ENCODE results near the gene IPO13.

The IPO13 gene

GRCh38 chr1:43914576-43915525 is 31.9 kb upstream of the IPO13 start:
- Histone ChIP-seq H3K9me3 (ENCODE audit: control insufficient read depth, insufficient read depth, low read length) (no peaks in the 10 kb centered on the region), H3K36me3 (ENCODE audit: insufficient read depth, low read length) (no peaks in the 10 kb centered on the region), H3K4me1 (ENCODE audit: insufficient read depth, low read length) (peaks cover 22% of the 10 kb centered on the region), H3K9ac (ENCODE audit: low read depth, low read length) (no peak overlapping the region)

DNA sequence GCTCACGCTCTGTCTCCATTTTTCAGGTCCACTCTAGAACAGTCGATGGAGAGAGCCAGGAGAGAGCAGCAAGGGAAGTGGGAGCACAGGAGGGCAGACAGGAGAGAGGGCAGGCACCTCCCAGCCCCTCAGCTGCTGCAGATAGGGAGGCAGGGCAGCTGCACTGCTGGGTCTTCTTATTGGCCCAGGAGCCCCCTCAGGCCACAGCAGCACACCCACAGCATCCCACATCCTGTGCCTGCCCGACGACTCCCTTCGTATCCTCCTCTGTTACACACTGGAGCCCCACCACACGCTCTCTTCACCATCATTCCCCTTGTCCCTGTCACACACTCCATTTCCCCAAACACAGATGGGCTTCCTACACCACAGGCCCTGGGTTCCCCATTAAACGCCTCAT is 26.8 kb upstream of the IPO13 start:
- Histone ChIP-seq H3K9me3 (ENCODE audit: control insufficient read depth, insufficient read depth, low read length) (no peaks in the 10 kb centered on the region), H3K9ac (ENCODE audit: low read depth, low read length) (no peak overlapping the region), H3K36me3 (ENCODE audit: insufficient read depth, low read length) (no peaks in the 10 kb centered on the region; the same call in 1 of the 2 replicates), H3K4me1 (ENCODE audit: insufficient read depth, low read length) (no peaks in the 10 kb centered on the region)

- Histone ChIP-seq H3K9me3 (ENCODE audit: control insufficient read depth, insufficient read depth, low read length) (no peaks in the 10 kb centered on the region), H3K9ac (ENCODE audit: low read depth, low read length) (no peak overlapping the region), H3K4me1 (ENCODE audit: insufficient read depth, low read length) (no peaks in the 10 kb centered on the region), H3K36me3 (ENCODE audit: insufficient read depth, low read length) (no peaks in the 10 kb centered on the region; the same call in 1 of the 2 replicates)
Measured at GRCh38 chr1:43921022-43921421, 25.7 kb upstream of the IPO13 start.

GRCh38 chr1:43924516-43924915 is 22.2 kb upstream of the IPO13 start:
- Histone ChIP-seq H3K9me3 (ENCODE audit: control insufficient read depth, insufficient read depth, low read length) (no peaks in the 10 kb centered on the region), H3K9ac (ENCODE audit: low read depth, low read length) (no peak overlapping the region), H3K36me3 (ENCODE audit: insufficient read depth, low read length) (no peaks in the 10 kb centered on the region; the same call in 1 of the 2 replicates), H3K4me1 (ENCODE audit: insufficient read depth, low read length) (0 out of 2 replicates have a peak, but pooled peaks cover 5% of the 10 kb centered on the region)

GRCh38 chr1:43925846-43926245 is 20.9 kb upstream of the IPO13 start:
- Histone ChIP-seq H3K9me3 (ENCODE audit: control insufficient read depth, insufficient read depth, low read length) (no peaks in the 10 kb centered on the region), H3K9ac (ENCODE audit: low read depth, low read length) (no peak overlapping the region), H3K4me1 (ENCODE audit: insufficient read depth, low read length) (peaks cover 15% of the 10 kb centered on the region), H3K36me3 (ENCODE audit: insufficient read depth, low read length) (no peaks in the 10 kb centered on the region; the same call in 1 of the 2 replicates)

GRCh38 chr1:43930168-43930948 is 16.4 kb upstream of the IPO13 start:
- Histone ChIP-seq H3K9me3 (ENCODE audit: control insufficient read depth, insufficient read depth, low read length) (no peaks in the 10 kb centered on the region), H3K36me3 (ENCODE audit: insufficient read depth, low read length) (no peaks in the 10 kb centered on the region), H3K4me1 (ENCODE audit: insufficient read depth, low read length) (peaks cover 25% of the 10 kb centered on the region), H3K9ac (ENCODE audit: low read depth, low read length) (no peak overlapping the region)

- Histone ChIP-seq H3K9me3 (ENCODE audit: control insufficient read depth, insufficient read depth, low read length) (no peaks in the 10 kb centered on the region), H3K36me3 (ENCODE audit: insufficient read depth, low read length) (no peaks in the 10 kb centered on the region), H3K4me1 (ENCODE audit: insufficient read depth, low read length) (peaks cover 27% of the 10 kb centered on the region), H3K9ac (ENCODE audit: low read depth, low read length) (no peak overlapping the region)
Measured at GRCh38 chr1:43930949-43931275, 15.8 kb upstream of the IPO13 start.

DNA sequence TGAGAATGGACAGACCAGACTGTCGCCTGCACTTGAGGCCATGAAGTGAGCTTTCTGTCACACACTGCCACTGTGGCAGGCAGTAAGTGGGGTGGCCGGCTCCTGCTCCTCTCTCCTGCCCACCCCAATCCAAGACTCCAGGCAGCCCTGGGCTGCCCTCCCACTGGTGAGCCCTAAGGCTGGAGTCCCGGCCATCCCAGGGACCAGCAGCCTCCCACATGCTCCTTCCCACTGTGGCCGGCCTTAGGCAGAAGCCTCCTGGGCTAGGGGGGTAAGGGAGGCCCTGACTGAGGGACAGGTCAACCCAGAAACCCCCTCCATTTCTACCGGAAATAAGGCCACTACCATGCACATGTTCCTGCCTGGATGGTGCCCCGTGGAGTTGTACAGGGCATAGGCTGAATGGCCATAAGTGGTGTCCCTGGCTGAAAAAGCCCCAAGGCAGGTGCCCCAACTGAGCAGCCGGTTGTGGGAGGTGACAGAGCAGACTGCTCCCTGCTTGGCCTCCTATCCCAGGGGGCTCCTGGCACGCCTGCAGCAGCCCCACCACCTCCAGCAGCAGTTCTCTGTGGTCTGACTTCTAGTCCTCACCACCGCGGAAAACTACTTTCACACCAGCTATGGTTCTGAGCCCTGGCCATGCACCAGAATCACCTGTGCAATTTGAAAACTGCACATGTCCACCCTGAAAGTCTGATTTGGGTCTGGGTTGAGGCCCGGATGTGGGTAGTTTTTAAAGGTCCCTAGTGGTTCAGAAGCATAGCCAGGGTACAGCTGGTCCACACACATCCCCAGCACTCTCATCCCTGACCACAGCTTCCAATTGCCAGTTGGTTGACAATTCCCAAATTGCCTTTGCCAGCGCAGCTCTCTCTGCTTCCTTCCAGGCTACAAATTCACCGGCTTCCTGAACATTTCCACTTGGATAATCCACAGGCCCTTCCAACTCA is 14.8 kb upstream of the IPO13 start:
- H3K9ac ChIP-seq (ENCODE audit: low read depth, low read length) = no peak overlapping the region
- no peaks in the 10 kb centered on the region for H3K36me3 ChIP-seq (ENCODE audit: insufficient read depth, low read length)
- peaks cover 27% of the 10 kb centered on the region for H3K4me1 ChIP-seq (ENCODE audit: insufficient read depth, low read length)
- H3K9me3 ChIP-seq (ENCODE audit: control insufficient read depth, insufficient read depth, low read length) = no peaks in the 10 kb centered on the region

DNA sequence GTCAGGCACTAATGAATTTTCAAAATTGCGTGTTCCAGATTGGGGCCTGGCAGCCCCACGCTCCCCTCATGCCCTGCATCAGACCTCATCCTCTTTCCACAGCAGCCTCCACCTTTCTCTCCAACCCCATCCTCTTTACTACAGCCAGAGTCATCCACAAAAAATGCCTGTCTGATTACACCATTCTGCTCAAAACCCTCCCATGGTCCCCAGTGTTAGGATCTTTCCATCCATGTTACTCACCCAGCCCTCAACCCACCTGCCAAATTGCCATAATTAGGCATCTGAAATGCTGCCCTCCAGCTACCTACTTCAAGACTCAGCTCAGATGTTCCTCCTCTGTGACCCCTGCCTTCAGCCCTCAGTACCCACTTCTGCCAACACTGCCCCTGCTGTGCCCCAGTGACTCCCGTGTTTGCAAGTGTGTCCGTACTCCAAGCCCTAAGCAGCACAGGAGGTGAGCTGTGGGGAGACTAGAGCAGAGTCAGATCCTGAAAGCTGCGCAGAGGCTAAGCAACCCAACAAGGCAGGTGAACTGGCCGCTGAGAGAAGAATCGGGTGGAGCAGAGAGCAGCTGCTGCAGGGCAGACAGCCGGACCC is 13.9 kb upstream of the IPO13 start:
- no peaks in the 10 kb centered on the region for H3K36me3 ChIP-seq (ENCODE audit: insufficient read depth, low read length)
- no peaks in the 10 kb centered on the region for H3K9me3 ChIP-seq (ENCODE audit: control insufficient read depth, insufficient read depth, low read length)
- H3K9ac ChIP-seq (ENCODE audit: low read depth, low read length) = peak overlapping the region; percentile 77
- H3K4me1 ChIP-seq (ENCODE audit: insufficient read depth, low read length) = peaks cover 23% of the 10 kb centered on the region

GRCh38 chr1:43933386-43934100 is 13.2 kb upstream of the IPO13 start, which contains the start of gene ARTN:
Gene ARTN (plus strand): TSS chr1:43933801. CDS start chr1:43935657, 1,856 bp downstream.
- peaks cover 23% of the 10 kb centered on the region for H3K4me1 ChIP-seq (ENCODE audit: insufficient read depth, low read length)
- H3K9ac ChIP-seq (ENCODE audit: low read depth, low read length) = peak within 1 kb of the TSS; percentile 77
- no peaks in the 10 kb centered on the region for H3K36me3 ChIP-seq (ENCODE audit: insufficient read depth, low read length)
- no peaks in the 10 kb centered on the region for H3K9me3 ChIP-seq (ENCODE audit: control insufficient read depth, insufficient read depth, low read length)

DNA sequence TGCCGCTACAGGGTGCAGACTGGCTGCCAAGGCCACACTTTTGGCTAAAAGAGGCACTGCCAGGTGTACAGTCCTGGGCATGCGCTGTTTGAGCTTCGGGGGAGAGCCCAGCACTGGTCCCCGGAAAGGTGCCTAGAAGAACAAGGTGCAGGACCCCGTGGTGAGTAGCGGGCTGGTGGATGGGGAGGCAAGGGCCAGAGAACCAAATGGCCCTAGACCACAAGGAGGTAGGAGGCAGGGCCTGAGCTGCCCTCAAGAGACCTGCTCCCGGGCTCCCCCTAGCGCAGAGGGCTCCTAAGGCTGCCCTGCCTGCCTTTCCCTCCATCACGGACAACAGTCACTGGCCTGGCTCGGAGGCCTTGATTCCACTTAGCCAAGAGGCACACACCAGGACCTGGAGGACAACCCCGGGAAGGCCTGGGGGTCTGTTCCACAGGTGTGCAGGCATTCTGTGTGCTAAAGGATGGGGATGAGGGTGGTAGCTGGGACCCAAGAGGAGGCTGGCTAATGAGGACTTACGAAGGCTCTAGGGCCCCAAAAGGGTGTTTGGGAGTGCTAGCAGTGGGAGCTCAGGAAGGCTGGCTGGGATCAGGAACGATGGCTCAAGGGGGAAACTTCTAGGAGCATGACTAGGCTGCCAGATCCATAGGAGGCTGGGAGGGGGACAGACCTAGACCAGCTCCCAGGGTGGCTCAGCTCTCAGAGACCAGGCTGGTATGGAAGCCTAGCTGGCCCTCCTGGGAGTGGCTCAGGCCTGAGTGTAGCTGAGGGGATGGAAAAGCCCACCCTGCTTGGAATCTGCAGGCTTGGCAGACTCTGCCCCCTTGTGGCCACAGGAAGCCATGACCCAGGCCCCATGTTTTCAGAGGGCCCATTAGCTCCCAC is 12.4 kb upstream of the IPO13 start:
- Histone ChIP-seq H3K9ac (ENCODE audit: low read depth, low read length) (peak overlapping the region; percentile 77; the same call in 1 of the 2 replicates), H3K4me1 (ENCODE audit: insufficient read depth, low read length) (peaks cover 23% of the 10 kb centered on the region), H3K36me3 (ENCODE audit: insufficient read depth, low read length) (no peaks in the 10 kb centered on the region), H3K9me3 (ENCODE audit: control insufficient read depth, insufficient read depth, low read length) (no peaks in the 10 kb centered on the region)

DNA sequence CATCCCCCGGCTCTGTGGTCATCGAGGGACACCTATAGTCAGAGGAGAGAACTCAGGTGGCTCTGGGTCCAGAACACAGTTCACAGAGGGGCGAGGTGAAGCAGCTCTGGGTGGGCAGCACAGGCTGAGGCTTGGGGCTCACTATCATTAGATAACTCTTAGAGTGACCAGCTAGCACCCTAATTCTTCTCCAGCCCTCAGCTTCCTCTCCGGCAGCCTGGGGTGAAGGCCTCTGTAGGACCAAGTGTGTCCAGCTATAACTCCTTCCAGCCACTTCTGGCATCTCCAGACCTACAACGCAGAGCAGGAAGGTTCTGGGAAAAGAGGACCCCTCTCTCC is 11.8 kb upstream of the IPO13 start:
- Histone ChIP-seq H3K36me3 (ENCODE audit: insufficient read depth, low read length) (no peaks in the 10 kb centered on the region), H3K9ac (ENCODE audit: low read depth, low read length) (no peak overlapping the region), H3K9me3 (ENCODE audit: control insufficient read depth, insufficient read depth, low read length) (no peaks in the 10 kb centered on the region), H3K4me1 (ENCODE audit: insufficient read depth, low read length) (peaks cover 19% of the 10 kb centered on the region)

Measured in ES-I3 (cell line).